ENCODE data around the gene PRKAB1.

GRCh38 chr12:119642986-119643385 lies 24.9 kb upstream of the PRKAB1 start:
- TF ChIP-seq REST (IDR thresholded peaks at IDR 0.05; ENCODE audit: insufficient read depth in 1 of 2, low read depth in 2 of 2, low read length in 2 of 2) (no peak), POLR2AphosphoS5 (IDR thresholded peaks at IDR 0.05; ENCODE audit: low read depth, low read length) (no peak), TAF1 (IDR thresholded peaks at IDR 0.05; ENCODE audit: borderline replicate concordance, insufficient read depth, low read length) (no peak), SIN3A (IDR thresholded peaks at IDR 0.05; ENCODE audit: borderline replicate concordance, insufficient read depth, low read length) (no peak)

Measured in PFSK-1 (cell line).